ENCODE measurements around the gene ESD.

DNA sequence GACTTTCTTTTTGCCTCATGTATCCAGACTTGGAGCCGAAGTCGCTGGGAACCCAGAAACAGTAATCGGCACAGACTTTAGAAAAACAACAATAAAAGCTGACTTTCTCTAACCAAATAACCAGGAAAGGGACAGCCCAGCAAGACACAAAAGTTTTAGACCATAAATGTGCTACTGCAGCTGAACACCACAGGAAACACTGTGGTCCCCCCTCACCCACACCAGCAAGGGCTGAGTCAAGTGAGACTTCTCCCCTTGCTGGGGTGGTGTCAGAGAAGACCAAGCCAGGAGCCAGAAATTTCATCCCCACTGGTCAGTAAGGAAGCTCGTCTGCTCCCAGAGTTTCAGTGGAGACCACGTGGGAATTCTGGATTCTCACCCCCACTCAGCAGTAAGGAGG is 70.6 kb downstream of the ESD start:
- no peak for TF ChIP-seq POLR2A (IDR thresholded peaks at IDR 0.05)
- TF ChIP-seq, protein P1, sequence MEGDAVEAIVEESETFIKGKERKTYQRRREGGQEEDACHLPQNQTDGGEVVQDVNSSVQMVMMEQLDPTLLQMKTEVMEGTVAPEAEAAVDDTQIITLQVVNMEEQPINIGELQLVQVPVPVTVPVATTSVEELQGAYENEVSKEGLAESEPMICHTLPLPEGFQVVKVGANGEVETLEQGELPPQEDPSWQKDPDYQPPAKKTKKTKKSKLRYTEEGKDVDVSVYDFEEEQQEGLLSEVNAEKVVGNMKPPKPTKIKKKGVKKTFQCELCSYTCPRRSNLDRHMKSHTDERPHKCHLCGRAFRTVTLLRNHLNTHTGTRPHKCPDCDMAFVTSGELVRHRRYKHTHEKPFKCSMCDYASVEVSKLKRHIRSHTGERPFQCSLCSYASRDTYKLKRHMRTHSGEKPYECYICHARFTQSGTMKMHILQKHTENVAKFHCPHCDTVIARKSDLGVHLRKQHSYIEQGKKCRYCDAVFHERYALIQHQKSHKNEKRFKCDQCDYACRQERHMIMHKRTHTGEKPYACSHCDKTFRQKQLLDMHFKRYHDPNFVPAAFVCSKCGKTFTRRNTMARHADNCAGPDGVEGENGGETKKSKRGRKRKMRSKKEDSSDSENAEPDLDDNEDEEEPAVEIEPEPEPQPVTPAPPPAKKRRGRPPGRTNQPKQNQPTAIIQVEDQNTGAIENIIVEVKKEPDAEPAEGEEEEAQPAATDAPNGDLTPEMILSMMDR (IDR thresholded peaks at IDR 0.05): no peak
